ENCODE results near the gene CIART. TPM values are rescaled to one million over a fixed set of nuclear protein-coding genes. Genes with fewer than 3 reads are reported as not detected.
A peak's percentile ranks its signal among the peaks of the same experiment; 100 is the strongest.

CIART gene
- total RNA-seq, 1 experiment from 2014 or later: 19.0 TPM

GRCh38 chr1:150262388-150263320 is 19.7 kb upstream of the CIART start:
- peaks cover 20% of the 10 kb centered on the region for H3K79me2 ChIP-seq (ENCODE audit: low read length)
- H2AFZ ChIP-seq (ENCODE audit: low read length): no peak overlapping the region
- TF ChIP-seq EZH2phosphoT487 (IDR thresholded peaks at IDR 0.05; ENCODE audit: borderline replicate concordance, low read length) (no peak), EZH2 (IDR thresholded peaks at IDR 0.05; ENCODE audit: low read length, unreplicated experiment) (no peak)
- TF ChIP-seq, protein P1, sequence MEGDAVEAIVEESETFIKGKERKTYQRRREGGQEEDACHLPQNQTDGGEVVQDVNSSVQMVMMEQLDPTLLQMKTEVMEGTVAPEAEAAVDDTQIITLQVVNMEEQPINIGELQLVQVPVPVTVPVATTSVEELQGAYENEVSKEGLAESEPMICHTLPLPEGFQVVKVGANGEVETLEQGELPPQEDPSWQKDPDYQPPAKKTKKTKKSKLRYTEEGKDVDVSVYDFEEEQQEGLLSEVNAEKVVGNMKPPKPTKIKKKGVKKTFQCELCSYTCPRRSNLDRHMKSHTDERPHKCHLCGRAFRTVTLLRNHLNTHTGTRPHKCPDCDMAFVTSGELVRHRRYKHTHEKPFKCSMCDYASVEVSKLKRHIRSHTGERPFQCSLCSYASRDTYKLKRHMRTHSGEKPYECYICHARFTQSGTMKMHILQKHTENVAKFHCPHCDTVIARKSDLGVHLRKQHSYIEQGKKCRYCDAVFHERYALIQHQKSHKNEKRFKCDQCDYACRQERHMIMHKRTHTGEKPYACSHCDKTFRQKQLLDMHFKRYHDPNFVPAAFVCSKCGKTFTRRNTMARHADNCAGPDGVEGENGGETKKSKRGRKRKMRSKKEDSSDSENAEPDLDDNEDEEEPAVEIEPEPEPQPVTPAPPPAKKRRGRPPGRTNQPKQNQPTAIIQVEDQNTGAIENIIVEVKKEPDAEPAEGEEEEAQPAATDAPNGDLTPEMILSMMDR (conservative IDR thresholded peaks at IDR 0.05; ENCODE audit: low read depth, low read length): peak; percentile 38
- no peaks in the 10 kb centered on the region for H3K9me2 ChIP-seq (replicated peaks; ENCODE audit: low read length)
- H3K9me3 ChIP-seq (ENCODE audit: low read length): no peaks in the 10 kb centered on the region
- no TSS peak for BruUV-seq (replicated peaks)
- CTCF ChIA-PET: interaction anchor here (0.8 to 1.0 kb wide), 2 partner anchors 11 to 19 kb away, joined by 3 read pairs; no protein-coding TSS in a partner anchor
- intact Hi-C loops (cut with micrococcal nuclease): no loop called here
- ATAC-seq (peak; percentile 77), DNase-seq (peak; percentile 89)
- no peaks in the 10 kb centered on the region for H4K20me1 ChIP-seq (ENCODE audit: low read length)
- H3K9ac ChIP-seq (ENCODE audit: low read length): peak overlapping the region; percentile 48
- peaks cover 52% of the 10 kb centered on the region for H3K4me1 ChIP-seq (ENCODE audit: insufficient read depth, low read length)
- peaks cover 24% of the 10 kb centered on the region; the same call in 1 of the 2 replicates for H3K36me3 ChIP-seq (ENCODE audit: low read depth, low read length)
- H3K27me3 ChIP-seq (ENCODE audit: low read length): no peaks in the 10 kb centered on the region
- peak overlapping the region; percentile 87 for H3K27ac ChIP-seq (ENCODE audit: low read length)
- H3F3A ChIP-seq (ENCODE audit: low read length, unreplicated experiment): peaks cover 8% of the 10 kb centered on the region
- peak overlapping the region; percentile 74 for H3K4me2 ChIP-seq (ENCODE audit: low read length)
- POLR2A ChIA-PET (ENCODE audit: unreplicated experiment): interaction anchor here (0.6 to 0.7 kb wide), 2 partner anchors 20 to 1278 kb away, joined by 3 to 4 read pairs; partner anchors contain the start of gene CIART
- H3K4me3 ChIP-seq (ENCODE audit: low read length): peak overlapping the region; percentile 14; the same call in 1 of the 2 replicates

- no peak for ATAC-seq
- Histone ChIP-seq H2AFZ (ENCODE audit: low read length) (no peak overlapping the region), H3K9me3 (ENCODE audit: low read length) (no peaks in the 10 kb centered on the region), H3K27me3 (ENCODE audit: low read length) (no peaks in the 10 kb centered on the region), H3K4me1 (ENCODE audit: insufficient read depth, low read length) (peaks cover 52% of the 10 kb centered on the region), H3K27ac (ENCODE audit: low read length) (peak overlapping the region; percentile 87), H3K9ac (ENCODE audit: low read length) (peak overlapping the region; percentile 20), H3K9me2 (replicated peaks; ENCODE audit: low read length) (no peaks in the 10 kb centered on the region), H3K36me3 (ENCODE audit: low read depth, low read length) (peaks cover 24% of the 10 kb centered on the region; the same call in 1 of the 2 replicates), H4K20me1 (ENCODE audit: low read length) (no peaks in the 10 kb centered on the region), H3K79me2 (ENCODE audit: low read length) (peaks cover 29% of the 10 kb centered on the region), H3K4me2 (ENCODE audit: low read length) (peak overlapping the region; percentile 74), H3F3A (ENCODE audit: low read length, unreplicated experiment) (peaks cover 8% of the 10 kb centered on the region), H3K4me3 (ENCODE audit: low read length) (peak overlapping the region; percentile 14; the same call in 1 of the 2 replicates)
- no TSS peak for BruUV-seq (replicated peaks)
- ChIA-PET CTCF (no interaction called here), POLR2A (ENCODE audit: unreplicated experiment) (no interaction called here)
- DNase-seq: no peak
- intact Hi-C loops (cut with micrococcal nuclease): no loop called here
- TF ChIP-seq, protein P1 (conservative IDR thresholded peaks at IDR 0.05; ENCODE audit: low read depth, low read length): no peak
- TF ChIP-seq EZH2 (IDR thresholded peaks at IDR 0.05; ENCODE audit: low read length, unreplicated experiment): no peak
- TF ChIP-seq EZH2phosphoT487 (IDR thresholded peaks at IDR 0.05; ENCODE audit: borderline replicate concordance, low read length): no peak
Observed at GRCh38 chr1:150263549-150263948, 18.8 kb upstream of the CIART start.
